D721Med (cell line): Measurements from ENCODE around the gene AKT1S1.

Experiments used
- DNase-seq: peaks from one replicate; pipeline ENCODE4 v3.0.0; 2011; ENCODE audit warnings: low spot score; ENCODE audit not compliant: insufficient read length
- FAIRE-seq: peaks from 2 replicates; lab custom pipeline; 2011; peaks lifted over from hg19 to GRCh38; lab: Jason Lieb, UNC
- TF ChIP-seq, protein P1 (sequence below): IDR thresholded peaks from 2 replicates; pipeline ENCODE4 v1.5.1; 2012; ENCODE audit warnings: mild to moderate bottlenecking, control low read depth; ENCODE audit not compliant: insufficient read depth; ENCODE audit errors: missing control alignments

Gene AKT1S1

GRCh38 chr19:49854378-49855263, 22.5 kb downstream of the AKT1S1 start:
- TF ChIP-seq, protein P1, sequence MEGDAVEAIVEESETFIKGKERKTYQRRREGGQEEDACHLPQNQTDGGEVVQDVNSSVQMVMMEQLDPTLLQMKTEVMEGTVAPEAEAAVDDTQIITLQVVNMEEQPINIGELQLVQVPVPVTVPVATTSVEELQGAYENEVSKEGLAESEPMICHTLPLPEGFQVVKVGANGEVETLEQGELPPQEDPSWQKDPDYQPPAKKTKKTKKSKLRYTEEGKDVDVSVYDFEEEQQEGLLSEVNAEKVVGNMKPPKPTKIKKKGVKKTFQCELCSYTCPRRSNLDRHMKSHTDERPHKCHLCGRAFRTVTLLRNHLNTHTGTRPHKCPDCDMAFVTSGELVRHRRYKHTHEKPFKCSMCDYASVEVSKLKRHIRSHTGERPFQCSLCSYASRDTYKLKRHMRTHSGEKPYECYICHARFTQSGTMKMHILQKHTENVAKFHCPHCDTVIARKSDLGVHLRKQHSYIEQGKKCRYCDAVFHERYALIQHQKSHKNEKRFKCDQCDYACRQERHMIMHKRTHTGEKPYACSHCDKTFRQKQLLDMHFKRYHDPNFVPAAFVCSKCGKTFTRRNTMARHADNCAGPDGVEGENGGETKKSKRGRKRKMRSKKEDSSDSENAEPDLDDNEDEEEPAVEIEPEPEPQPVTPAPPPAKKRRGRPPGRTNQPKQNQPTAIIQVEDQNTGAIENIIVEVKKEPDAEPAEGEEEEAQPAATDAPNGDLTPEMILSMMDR = no peak
- FAIRE-seq (no peak), DNase-seq (no peak)

GRCh38 chr19:49853852-49854377, 23.2 kb downstream of the AKT1S1 start:
- FAIRE-seq (no peak), DNase-seq (peak; percentile 1)
- TF ChIP-seq, protein P1 = no peak

GRCh38 chr19:49852631-49853126, 24.5 kb downstream of the AKT1S1 start:
- TF ChIP-seq, protein P1 = no peak
- FAIRE-seq (no peak), DNase-seq (peak; percentile 4)

GRCh38 chr19:49851456-49852259, 25.5 kb downstream of the AKT1S1 start:
- FAIRE-seq (no peak), DNase-seq (peak; percentile 27)
- TF ChIP-seq, protein P1 = no peak

DNA sequence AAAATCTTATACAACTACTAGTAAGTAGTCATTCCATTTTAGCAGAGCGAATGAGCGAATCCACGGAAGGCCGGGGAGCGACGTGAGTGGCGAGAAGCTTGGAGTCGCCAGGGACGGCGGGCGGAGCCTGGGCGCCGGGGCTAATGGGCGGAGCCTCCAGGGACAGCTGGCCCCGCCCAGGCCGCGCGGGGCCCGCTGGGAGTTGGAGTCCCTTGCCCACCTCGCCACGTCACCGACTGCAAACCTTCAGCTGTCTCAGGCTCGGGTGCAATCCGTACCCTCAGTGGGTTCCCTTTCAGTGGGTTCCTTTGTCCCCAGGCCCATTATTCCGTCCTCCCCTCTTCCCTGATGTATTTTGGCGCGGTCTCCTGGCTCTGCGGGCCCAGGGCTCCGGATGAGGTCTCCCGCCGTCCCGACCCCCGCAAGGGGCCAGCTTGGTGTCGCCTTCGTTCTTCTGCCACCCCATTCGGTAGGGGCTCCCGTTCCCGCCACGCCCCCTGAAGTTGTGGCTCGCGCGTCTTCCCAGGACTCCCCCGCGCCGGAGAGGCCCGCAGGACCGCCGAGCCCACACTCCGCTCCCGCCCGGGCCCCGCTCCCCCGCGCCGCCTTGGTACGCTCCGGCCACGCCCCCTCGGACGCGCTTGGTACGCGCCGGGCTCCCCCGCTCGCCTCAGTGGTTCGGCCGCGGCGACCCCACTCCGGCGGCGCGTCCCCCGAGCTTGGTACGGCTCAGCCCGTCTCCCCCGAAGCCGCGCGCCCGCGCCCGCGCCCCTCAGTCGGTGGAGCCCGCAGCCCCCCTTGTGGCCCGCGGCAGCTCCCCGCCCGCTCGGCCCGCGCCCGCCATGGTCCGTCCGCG, 26.4 kb downstream of the AKT1S1 start, which contains the start of gene PTOV1:
PTOV1 (plus strand) TSS at position 673 of the 856 bp plus-strand sequence.
- DNase-seq (peak; percentile 93), FAIRE-seq (no peak)
- TF ChIP-seq, protein P1 = no peak

DNA sequence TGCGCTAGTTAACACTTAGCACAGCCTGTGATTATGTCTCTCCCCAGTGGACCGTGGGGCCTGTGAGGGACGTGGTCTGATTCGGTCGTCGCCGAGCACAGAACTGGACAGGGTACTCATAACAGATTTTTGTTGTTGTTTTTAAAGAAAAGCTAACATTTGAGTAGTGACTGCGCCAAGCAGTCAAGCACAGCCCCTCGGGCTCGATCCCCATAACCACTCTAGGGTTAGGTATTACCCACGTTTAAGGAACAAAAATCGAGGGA, 27.0 kb downstream of the AKT1S1 start:
- FAIRE-seq (no peak), DNase-seq (no peak)
- TF ChIP-seq, protein P1 = no peak
